ENCODE data around the gene GALNT10.

DNA sequence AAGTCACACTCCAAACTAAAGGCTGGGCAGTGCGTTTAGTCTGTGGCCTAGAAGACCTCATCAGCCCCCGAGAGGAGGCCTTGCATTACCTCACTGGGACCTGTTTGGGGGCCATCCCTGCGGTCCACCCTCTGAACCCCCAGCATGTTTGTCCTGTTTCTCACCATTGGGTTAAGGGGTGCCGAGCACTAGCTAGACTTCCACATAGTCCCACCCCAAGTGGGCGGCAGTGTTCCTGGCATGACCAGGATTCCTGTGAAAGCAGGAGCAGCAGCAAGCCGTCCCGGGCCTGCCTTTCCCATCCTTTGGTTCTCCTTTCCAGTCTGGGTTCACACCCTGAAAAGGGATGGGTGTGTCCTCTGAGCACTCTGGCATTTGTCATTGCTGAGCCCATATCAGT, 228.7 kb downstream of the GALNT10 start:
- TF ChIP-seq TEAD4 (CRISPR knock-in tag; IDR thresholded peaks at IDR 0.05) (no peak), FOXP1 (CRISPR knock-in tag; IDR thresholded peaks at IDR 0.05; ENCODE audit: borderline replicate concordance) (no peak), GABPB1 (CRISPR knock-in tag; IDR thresholded peaks at IDR 0.05) (no peak), MAX (CRISPR knock-in tag; IDR thresholded peaks at IDR 0.05) (no peak), PRDM15 (CRISPR knock-in tag; IDR thresholded peaks at IDR 0.05) (no peak), ZNF512 (CRISPR knock-in tag; IDR thresholded peaks at IDR 0.05; ENCODE audit: borderline replicate concordance) (no peak), E2F1 (CRISPR knock-in tag; IDR thresholded peaks at IDR 0.05) (no peak), KAT7 (CRISPR knock-in tag; IDR thresholded peaks at IDR 0.05; ENCODE audit: borderline replicate concordance) (no peak)
- TF ChIP-seq, protein P1, sequence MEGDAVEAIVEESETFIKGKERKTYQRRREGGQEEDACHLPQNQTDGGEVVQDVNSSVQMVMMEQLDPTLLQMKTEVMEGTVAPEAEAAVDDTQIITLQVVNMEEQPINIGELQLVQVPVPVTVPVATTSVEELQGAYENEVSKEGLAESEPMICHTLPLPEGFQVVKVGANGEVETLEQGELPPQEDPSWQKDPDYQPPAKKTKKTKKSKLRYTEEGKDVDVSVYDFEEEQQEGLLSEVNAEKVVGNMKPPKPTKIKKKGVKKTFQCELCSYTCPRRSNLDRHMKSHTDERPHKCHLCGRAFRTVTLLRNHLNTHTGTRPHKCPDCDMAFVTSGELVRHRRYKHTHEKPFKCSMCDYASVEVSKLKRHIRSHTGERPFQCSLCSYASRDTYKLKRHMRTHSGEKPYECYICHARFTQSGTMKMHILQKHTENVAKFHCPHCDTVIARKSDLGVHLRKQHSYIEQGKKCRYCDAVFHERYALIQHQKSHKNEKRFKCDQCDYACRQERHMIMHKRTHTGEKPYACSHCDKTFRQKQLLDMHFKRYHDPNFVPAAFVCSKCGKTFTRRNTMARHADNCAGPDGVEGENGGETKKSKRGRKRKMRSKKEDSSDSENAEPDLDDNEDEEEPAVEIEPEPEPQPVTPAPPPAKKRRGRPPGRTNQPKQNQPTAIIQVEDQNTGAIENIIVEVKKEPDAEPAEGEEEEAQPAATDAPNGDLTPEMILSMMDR (IDR thresholded peaks at IDR 0.05): no peak
- TF ChIP-seq, protein P2, sequence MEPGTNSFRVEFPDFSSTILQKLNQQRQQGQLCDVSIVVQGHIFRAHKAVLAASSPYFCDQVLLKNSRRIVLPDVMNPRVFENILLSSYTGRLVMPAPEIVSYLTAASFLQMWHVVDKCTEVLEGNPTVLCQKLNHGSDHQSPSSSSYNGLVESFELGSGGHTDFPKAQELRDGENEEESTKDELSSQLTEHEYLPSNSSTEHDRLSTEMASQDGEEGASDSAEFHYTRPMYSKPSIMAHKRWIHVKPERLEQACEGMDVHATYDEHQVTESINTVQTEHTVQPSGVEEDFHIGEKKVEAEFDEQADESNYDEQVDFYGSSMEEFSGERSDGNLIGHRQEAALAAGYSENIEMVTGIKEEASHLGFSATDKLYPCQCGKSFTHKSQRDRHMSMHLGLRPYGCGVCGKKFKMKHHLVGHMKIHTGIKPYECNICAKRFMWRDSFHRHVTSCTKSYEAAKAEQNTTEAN (CRISPR knock-in tag; IDR thresholded peaks at IDR 0.05): no peak

Data from WTC11 (cell line).